Right forelimb (tissue), 1 donor: ENCODE data around the gene INSRR.

Experiments used
- DNase-seq: peaks from one replicate; pipeline ENCODE4 v3.0.0-alpha.2; 2018

Gene INSRR

DNA sequence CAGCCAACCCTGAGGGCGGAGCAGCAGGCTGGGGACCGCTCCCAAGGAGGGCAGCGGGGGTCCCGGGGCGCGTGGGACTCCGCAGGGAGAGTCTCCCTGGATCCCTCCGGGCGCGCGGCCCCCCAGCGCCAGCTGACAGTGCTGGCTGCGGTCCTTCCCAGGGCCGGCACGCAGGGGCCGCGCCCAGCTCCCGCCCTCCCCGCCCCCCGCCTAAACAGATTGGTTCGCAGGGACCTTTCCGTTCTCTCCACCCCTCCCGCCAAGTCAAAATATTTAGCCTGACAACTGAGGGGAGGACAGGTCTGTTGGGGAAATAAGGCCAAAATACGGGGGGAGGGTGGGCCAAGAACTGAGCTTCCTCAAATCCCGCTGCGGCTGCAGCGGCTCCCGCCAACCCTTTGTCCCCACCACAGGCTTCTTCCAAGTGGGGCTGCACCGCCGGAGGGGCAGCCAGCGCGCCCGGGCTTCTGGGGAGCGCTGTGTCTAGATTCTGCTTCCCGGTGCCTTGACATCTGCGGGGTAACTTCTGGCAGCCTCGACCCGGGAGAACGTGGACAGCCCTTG, at the start of gene INSRR:
Gene INSRR (minus strand): TSS at position 159 of the 564 bp plus-strand sequence. CDS start 496 bp downstream, outside the sequence.
- no peak for DNase-seq

DNA sequence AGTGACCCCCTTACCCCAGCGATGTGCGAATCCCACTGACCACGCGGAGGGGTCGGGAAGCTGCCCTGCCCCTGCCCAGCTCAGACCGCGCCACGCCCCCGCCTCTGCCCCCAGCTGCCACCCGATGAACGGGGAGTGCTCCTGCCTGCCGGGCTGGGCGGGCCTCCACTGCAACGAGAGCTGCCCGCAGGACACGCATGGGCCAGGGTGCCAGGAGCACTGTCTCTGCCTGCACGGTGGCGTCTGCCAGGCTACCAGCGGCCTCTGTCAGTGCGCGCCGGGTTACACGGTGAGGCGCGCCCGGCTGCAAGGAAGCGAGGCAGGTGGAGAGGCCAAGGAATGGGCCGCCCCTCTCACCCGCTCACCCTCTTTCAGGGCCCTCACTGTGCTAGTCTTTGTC, 49.6 kb upstream of the INSRR start:
- no peak for DNase-seq

GRCh38 chr1:156906206-156906906, 47.4 kb upstream of the INSRR start:
- no peak for DNase-seq

GRCh38 chr1:156905651-156906050, 46.7 kb upstream of the INSRR start:
- DNase-seq, result no peak

GRCh38 chr1:156905176-156905575, 46.3 kb upstream of the INSRR start:
- no peak for DNase-seq

GRCh38 chr1:156904187-156904959, 45.5 kb upstream of the INSRR start:
- no peak for DNase-seq

DNA sequence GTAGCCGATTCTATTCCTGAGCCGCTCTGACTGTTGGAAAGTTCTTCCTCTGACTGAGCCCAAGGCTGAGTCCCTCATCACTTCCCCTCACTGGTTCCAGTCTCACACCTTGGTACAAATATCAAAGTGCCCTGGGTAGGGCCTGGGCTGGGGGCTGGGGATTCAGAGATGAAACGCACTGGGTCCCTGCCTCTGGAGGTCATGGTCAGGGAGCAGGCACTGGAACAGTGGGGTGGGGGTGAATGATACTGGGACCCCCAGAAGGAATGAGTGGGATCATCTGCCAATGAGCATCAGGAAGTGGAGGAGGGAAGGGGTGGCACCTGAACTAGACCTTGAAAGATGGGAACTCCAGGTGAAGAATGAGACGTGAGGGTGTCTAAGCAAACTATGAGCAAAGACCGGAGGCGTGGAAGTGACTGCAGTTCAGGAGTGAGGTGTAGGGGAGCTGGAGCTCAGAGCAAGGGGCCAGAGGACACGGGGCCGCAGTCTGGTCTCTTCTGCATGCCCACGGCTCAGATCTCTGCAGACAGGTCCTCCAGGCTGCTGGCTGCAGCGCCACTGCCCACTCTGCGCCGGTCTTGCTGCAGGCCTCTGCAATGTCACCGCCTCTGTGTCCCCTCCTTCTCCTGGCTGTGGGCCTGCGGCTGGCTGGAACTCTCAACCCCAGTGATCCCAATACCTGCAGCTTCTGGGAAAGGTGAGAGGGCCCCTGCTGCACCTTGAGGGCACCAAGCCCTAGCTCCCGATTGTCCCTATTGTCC, 44.6 kb upstream of the INSRR start:
- DNase-seq, result no peak

GRCh38 chr1:156901966-156902915, 43.3 kb upstream of the INSRR start:
- no peak for DNase-seq

GRCh38 chr1:156901590-156901900, 42.6 kb upstream of the INSRR start:
- DNase-seq, result no peak

- DNase-seq, result no peak
Observed at GRCh38 chr1:156900896-156901589, 42.1 kb upstream of the INSRR start.

DNA sequence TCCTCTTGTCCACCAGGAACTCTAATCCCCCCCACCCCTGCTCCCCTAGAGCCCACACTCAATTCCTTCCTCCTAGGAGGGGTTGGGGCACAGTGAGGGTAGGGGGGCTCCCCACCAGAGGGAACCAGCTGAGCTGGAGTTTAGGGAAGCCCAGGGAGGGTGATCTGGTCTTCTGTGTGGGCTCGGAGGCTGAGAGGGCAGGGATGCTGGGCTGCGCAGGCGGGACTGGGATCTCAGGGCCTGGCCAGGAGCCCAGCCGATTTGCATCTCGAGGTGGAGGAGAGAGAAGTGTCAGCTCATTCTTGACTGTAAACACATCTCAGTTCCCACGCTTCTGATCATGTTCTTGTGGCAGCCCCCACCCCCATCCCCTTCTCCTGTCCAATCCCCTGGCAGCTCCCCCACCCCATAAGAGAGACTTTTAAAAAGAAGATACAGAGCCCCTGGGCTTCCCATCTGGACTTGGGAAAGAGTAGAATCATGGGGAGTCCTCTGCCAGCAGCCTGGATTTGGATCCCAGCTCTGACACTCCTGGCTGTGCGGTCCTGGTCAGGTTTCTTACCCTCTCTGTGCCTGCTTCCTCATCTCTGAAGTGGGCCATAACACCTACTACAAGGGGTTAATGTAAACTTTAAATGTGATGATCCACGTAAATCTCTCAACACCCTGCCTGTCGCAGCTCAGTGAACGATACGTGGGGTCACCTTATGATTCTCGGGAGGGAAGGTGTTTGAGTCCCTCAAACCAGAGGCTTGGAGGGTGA, 41.2 kb upstream of the INSRR start:
- no peak for DNase-seq

- no peak for DNase-seq
Observed at GRCh38 chr1:156898971-156899664, 40.2 kb upstream of the INSRR start.

- peak; percentile 74 for DNase-seq
Observed at GRCh38 chr1:156898161-156898566, 39.2 kb upstream of the INSRR start.

- no peak for DNase-seq
Observed at GRCh38 chr1:156897078-156897825, 38.3 kb upstream of the INSRR start.

- no peak for DNase-seq
Observed at GRCh38 chr1:156896490-156897033, 37.6 kb upstream of the INSRR start.

DNA sequence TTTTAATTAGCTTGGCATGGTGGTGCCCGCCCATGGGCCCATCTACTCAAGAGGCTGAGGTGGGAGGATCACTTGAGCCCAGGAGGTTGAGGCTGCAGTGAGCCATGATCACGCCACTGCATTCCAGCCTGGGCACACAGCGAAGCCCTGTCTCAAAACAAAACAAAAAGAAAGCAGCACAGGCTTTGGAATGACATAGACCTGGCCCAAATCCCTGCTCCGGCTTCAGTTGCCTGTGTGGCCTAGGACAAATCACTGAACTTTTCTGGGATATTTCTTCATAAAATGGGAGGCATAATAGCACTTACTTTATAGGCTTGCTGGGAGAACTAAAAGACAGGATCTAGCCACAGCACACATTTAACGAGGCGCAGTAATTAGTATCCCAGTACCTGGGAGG, 37.0 kb upstream of the INSRR start:
- DNase-seq, result no peak

GRCh38 chr1:156895455-156895812, 36.5 kb upstream of the INSRR start:
- no peak for DNase-seq

DNA sequence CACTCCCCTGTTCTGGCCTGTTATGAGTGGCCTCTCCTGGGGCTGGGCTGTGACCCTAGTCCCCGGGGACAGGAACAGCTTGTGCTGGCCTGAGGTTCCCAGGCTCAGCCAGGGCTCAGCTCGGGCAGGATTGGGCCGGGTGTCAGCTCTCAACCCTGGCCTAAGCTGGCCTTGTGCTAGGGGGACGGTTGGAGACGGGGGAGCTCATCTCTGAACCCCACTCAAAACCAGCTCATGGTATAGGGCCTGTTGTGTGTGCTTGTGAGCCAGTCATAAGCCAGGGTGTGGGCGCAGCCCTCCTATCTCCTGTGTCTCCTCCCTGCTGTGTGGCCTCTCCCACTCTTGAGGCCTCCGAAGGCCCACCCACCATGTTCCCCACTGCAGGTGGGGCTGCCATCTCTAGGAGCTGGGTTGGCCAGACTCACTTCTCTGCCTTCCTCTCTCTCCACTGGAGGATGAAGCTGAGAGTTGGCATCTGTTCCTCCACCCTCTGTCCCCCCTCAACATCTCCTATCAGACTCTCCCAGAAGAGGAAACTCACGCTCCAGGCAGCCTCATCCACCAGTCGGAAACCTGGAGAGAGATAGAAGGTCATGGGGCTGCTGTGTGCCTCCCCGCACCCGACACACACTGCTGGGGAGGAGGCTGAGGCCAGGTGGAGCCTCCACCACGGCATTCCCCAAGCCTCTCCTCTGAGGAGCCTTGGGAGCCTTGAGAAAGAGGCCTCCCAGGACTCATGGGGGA, 36.0 kb upstream of the INSRR start:
- DNase-seq, result no peak
